Sigmoid colon (tissue), 7 donors: ENCODE measurements around the gene CARS1. TPM values are rescaled to one million over a fixed set of nuclear protein-coding genes. Genes with fewer than 3 reads are reported as not detected.

Experiments used
- DNase-seq: peaks from one replicate; pipeline ENCODE4 v3.0.0-alpha.2; 2019
- H3K27ac ChIP-seq, 4 donors: fragments of 200-600 bp; sonication (generic); one replicate each; pipeline ENCODE4 v1.5.1; 2016 to 2019; ENCODE audit warnings: mild to moderate bottlenecking in 1 of 4
- H3K27me3 ChIP-seq, 3 donors: fragments of 200-600 bp; sonication (generic); one replicate each; pipeline ENCODE4 v1.5.1; 2019; ENCODE audit warnings: mild to moderate bottlenecking in 1 of 3
- H3K36me3 ChIP-seq, 4 donors: fragments of 200-600 bp; sonication (generic); one replicate each; pipeline ENCODE4 v1.5.1; 2016 to 2019
- H3K4me1 ChIP-seq, 4 donors: fragments of 200-600 bp; sonication (generic); one replicate each; pipeline ENCODE4 v1.5.1; 2017 to 2019
- H3K4me3 ChIP-seq, 4 donors: fragments of 200-600 bp; sonication (generic); one replicate each; pipeline ENCODE4 v1.5.1; 2017 to 2019; ENCODE audit warnings: mild to moderate bottlenecking in 2 of 4, moderate library complexity in 1 of 4
- H3K9me3 ChIP-seq, 4 donors: fragments of 200-600 bp in 3 of 4; sonication (generic) in 3 of 4; one replicate each; pipeline versions ENCODE4 v1.5.1 to v1.6.1; 2013 to 2019
- EP300 ChIP-seq, 4 donors: sonication (generic); formaldehyde crosslinking; IDR thresholded peaks; one replicate each; pipeline ENCODE4 v1.6.1; 2017; ENCODE audit warnings: antibody characterized with exemption in 4 of 4
- POLR2A ChIP-seq, 2 donors: fragments of 450-650 bp; IDR thresholded peaks; one replicate each; pipeline ENCODE4 v1.6.1; 2016; ENCODE audit warnings: antibody characterized with exemption in 2 of 2, mild to moderate bottlenecking in 2 of 2, moderate library complexity in 2 of 2
- POLR2AphosphoS5 ChIP-seq, 4 donors: sonication (generic); formaldehyde crosslinking; IDR thresholded peaks; one replicate each; pipeline ENCODE4 v1.6.1; 2017; ENCODE audit warnings: antibody characterized with exemption in 4 of 4
- WGBS, 2 donors: extraction: QIAGEN DNeasy Blood & Tissue Kit; methylation state at CpG; one replicate each; pipeline ENCODE4 v1.1.7; 2013; 5-methylcytosine and 5-hydroxymethylcytosine counted together
- intact Hi-C: fragments of 100-400 bp; cut with DNase I; formaldehyde crosslinking; loops from one replicate; pipeline ENCODE4 v1.15.1; 2023
- polyA plus RNA-seq, 3 donors: library from polyadenylated mRNA; stranded (reverse); fragments of 200-250 nt; gene quantifications; one replicate each; pipeline ENCODE4 v1.2.3, GENCODE V29; 2013
- total RNA-seq, 4 donors: library from RNA; depleted of rRNA; stranded (reverse); fragments of >200 nt; gene quantifications; one replicate each; pipeline ENCODE4 v1.1.0, GENCODE V29; 2016
- TF ChIP-seq, protein P1 (sequence below), 4 experiments: fragments of 450-650 bp in 3 of 4; fragments of 200-600 bp in 1 of 4; IDR thresholded peaks; one replicate each; pipeline ENCODE4 v1.5.1; 2016 to 2019; ENCODE audit warnings: antibody characterized with exemption in 4 of 4, mild to moderate bottlenecking in 3 of 4, moderate library complexity in 2 of 4
- donor health status: healthy with polysubstance abuse.
- donor health status: Bipolar disorder and iron deficiency.
- donor health status: healthy.

The CARS1 gene
- total and polyA plus RNA-seq, 7 donors, result 21.0 to 57.1 (median 35.9) TPM

DNA sequence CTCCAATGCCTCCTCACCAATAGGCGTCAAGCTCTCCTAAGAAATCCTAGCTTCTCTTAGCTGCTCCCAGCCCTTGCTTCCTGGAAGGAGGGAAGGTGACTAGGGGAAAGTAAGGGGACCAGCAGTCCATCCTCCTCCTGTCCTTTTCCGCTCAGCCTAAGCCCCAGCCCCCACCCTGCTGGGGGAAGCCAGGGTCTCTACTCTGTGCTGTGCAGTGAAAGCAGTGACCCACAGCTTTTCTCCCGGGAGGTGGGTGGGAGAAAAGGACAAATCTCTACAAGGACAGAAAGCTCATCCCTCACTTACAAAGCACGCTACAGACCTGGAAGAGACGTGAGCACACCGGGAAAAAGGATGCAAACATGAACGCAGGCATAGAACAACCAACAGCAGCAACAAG lies 97.1 kb downstream of the CARS1 start:
- DNase-seq, result no peak
- TF ChIP-seq EP300 (IDR thresholded peaks at IDR 0.05), result no peak
- TF ChIP-seq, protein P1, sequence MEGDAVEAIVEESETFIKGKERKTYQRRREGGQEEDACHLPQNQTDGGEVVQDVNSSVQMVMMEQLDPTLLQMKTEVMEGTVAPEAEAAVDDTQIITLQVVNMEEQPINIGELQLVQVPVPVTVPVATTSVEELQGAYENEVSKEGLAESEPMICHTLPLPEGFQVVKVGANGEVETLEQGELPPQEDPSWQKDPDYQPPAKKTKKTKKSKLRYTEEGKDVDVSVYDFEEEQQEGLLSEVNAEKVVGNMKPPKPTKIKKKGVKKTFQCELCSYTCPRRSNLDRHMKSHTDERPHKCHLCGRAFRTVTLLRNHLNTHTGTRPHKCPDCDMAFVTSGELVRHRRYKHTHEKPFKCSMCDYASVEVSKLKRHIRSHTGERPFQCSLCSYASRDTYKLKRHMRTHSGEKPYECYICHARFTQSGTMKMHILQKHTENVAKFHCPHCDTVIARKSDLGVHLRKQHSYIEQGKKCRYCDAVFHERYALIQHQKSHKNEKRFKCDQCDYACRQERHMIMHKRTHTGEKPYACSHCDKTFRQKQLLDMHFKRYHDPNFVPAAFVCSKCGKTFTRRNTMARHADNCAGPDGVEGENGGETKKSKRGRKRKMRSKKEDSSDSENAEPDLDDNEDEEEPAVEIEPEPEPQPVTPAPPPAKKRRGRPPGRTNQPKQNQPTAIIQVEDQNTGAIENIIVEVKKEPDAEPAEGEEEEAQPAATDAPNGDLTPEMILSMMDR (IDR thresholded peaks at IDR 0.05), result no peak
- no peak for TF ChIP-seq POLR2A (IDR thresholded peaks at IDR 0.05)
- TF ChIP-seq POLR2AphosphoS5 (IDR thresholded peaks at IDR 0.05), result no peak
- Histone ChIP-seq H3K4me1 (no peaks in the 10 kb centered on the region), H3K36me3 (peaks cover 6 to 91% (median 66%) of the 10 kb centered on the region in 4 donors), H3K27me3 (no peaks in the 10 kb centered on the region), H3K4me3 (no peak overlapping the region), H3K27ac (no peak overlapping the region), H3K9me3 (no peaks in the 10 kb centered on the region)
- intact Hi-C loops, result no loop called here
- WGBS, 2 donors, result 94 to 95% methylated on average over 7 of the region's 7 CpGs

DNA sequence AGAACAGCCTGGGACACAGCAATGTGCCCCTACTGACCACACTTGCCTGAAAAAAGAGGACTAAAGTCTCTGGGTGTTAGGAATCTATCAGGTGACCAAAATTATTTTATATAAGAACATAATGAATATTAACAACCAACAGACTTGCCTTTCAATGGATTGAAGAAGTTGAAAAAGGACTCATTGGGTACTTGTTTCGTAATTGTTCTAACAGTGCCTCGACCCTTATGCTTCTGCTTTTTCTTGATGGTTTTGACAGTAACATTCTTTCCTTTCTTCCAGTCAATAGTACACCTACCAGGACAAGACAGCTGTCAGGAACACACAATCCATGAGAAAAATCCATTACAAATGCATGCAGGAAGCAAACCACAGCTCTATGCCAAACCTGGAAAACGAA lies 99.0 kb downstream of the CARS1 start:
- H3K27ac ChIP-seq, result no peak overlapping the region
- 79 to 85% methylated on average over 3 of the region's 3 CpGs for WGBS, 2 donors
- TF ChIP-seq POLR2A (IDR thresholded peaks at IDR 0.05) (no peak), POLR2AphosphoS5 (IDR thresholded peaks at IDR 0.05) (no peak), EP300 (IDR thresholded peaks at IDR 0.05) (no peak)
- TF ChIP-seq, protein P1 (IDR thresholded peaks at IDR 0.05), result no peak
- no peaks in the 10 kb centered on the region for H3K27me3 ChIP-seq
- H3K9me3 ChIP-seq, result no peaks in the 10 kb centered on the region
- DNase-seq, result no peak
- intact Hi-C loops, result no loop called here
- H3K36me3 ChIP-seq, result peaks cover 2 to 91% (median 65%) of the 10 kb centered on the region in 4 donors
- no peak overlapping the region for H3K4me3 ChIP-seq
- H3K4me1 ChIP-seq, result no peaks in the 10 kb centered on the region

DNA sequence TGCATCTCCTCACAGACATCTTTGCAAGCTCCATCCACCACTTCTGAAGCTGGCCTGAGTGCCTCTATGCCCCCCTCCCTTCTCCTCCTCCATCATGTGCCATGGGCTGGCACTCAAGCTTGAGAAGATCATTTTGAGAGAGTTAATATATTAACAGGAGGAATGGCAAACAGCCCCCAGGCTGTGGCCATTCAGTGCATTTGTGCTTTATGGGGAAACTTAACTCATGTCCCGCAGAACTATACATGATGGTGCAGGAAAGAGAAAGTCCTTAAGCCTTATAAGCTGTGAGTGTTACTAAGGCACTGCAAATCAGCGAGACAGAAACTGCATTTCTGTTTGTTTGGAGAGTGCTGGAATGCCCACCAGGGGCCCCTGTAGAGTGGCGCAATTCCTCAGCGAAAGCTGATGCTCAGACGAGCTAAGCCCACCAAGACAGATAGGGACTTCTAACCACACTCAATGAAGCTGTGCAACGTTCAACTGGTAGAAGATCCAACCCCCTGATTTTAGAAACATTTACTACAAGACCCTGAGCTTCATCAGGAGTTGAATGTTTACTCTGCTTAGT lies 101.2 kb downstream of the CARS1 start:
- Histone ChIP-seq H3K27ac (no peak overlapping the region), H3K4me1 (peaks cover 0 to 17% (median 0%) of the 10 kb centered on the region in 4 donors), H3K36me3 (peaks cover 15 to 100% (median 72%) of the 10 kb centered on the region in 4 donors), H3K4me3 (no peak overlapping the region), H3K27me3 (no peaks in the 10 kb centered on the region), H3K9me3 (no peaks in the 10 kb centered on the region)
- TF ChIP-seq EP300 (IDR thresholded peaks at IDR 0.05) (no peak), POLR2A (IDR thresholded peaks at IDR 0.05) (no peak), POLR2AphosphoS5 (IDR thresholded peaks at IDR 0.05) (no peak)
- TF ChIP-seq, protein P1 (IDR thresholded peaks at IDR 0.05), result no peak
- WGBS, 2 donors, result 90 to 92% methylated on average over 6 of the region's 6 CpGs
- intact Hi-C loops, result no loop called here
- no peak for DNase-seq

DNA sequence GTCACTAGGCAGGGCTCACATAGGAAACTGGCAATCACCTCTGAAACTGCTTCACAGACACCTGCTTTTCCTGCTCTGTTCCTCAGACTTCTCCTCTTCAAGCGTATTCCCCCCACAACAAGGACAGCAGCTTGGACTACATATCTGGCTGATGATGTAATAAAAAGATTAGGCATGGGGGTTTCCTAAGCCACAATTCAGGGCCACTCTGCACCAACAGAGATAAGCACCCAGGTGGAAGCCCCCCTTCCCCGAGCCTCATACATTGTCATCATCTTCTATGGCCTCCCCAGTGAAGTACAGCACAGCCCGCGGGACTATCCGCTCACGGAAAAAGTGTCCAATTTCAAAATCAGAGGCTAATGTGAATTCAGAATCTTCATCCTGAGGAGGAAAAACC lies 103.0 kb downstream of the CARS1 start:
- peaks cover 0 to 21% (median 0%) of the 10 kb centered on the region in 4 donors for H3K4me1 ChIP-seq
- H3K4me3 ChIP-seq, result no peak overlapping the region
- H3K27ac ChIP-seq, result no peak overlapping the region
- TF ChIP-seq EP300 (IDR thresholded peaks at IDR 0.05) (no peak), POLR2AphosphoS5 (IDR thresholded peaks at IDR 0.05) (no peak), POLR2A (IDR thresholded peaks at IDR 0.05) (no peak)
- TF ChIP-seq, protein P1 (IDR thresholded peaks at IDR 0.05), result no peak
- no peaks in the 10 kb centered on the region for H3K27me3 ChIP-seq
- intact Hi-C loops, result no loop called here
- DNase-seq, result no peak
- no peaks in the 10 kb centered on the region for H3K9me3 ChIP-seq
- H3K36me3 ChIP-seq, result peaks cover 15 to 100% (median 74%) of the 10 kb centered on the region in 4 donors
- WGBS, 2 donors, result 93% methylated on average over 6 of the region's 6 CpGs

DNA sequence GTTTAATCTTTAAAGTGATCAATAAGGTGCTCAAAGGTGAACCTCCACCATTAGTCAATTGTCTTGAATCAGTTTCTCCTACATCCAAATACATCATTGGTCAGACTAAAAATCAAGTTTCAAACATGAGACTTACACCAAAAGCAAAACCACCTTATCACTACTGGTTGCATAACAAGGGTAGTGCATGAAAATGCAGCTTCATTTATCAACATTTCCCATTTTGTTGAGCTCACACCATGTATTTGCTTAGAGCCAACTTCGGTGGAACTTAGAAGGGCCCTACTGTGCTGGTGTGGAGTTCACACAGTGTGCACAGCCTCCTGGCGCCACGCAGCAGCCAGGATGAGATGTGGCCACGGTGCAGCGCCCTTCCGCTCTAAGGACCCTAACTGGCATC lies 104.9 kb downstream of the CARS1 start:
- Histone ChIP-seq H3K36me3 (peaks cover 15 to 100% (median 74%) of the 10 kb centered on the region in 4 donors), H3K4me3 (no peak overlapping the region), H3K4me1 (peaks cover 0 to 21% (median 0%) of the 10 kb centered on the region in 4 donors), H3K9me3 (no peaks in the 10 kb centered on the region), H3K27me3 (no peaks in the 10 kb centered on the region), H3K27ac (no peak overlapping the region)
- TF ChIP-seq EP300 (IDR thresholded peaks at IDR 0.05), result no peak
- TF ChIP-seq POLR2AphosphoS5 (IDR thresholded peaks at IDR 0.05), result no peak
- TF ChIP-seq, protein P1 (IDR thresholded peaks at IDR 0.05), result no peak
- no peak for TF ChIP-seq POLR2A (IDR thresholded peaks at IDR 0.05)
- 65 to 72% methylated on average over 6 of the region's 6 CpGs for WGBS, 2 donors
- intact Hi-C loops, result no loop called here
- no peak for DNase-seq
